Measurements from ENCODE around the gene TECTA. TPM values are rescaled to one million over a fixed set of nuclear protein-coding genes. Genes with fewer than 3 reads are reported as not detected.

TECTA gene
- total RNA-seq, 2 donors from 2014 or later: 0.39 to 0.86 TPM

- Mint-ChIP-seq H3K27ac (no peak overlapping the region), H3K4me1 (ENCODE audit: low read depth in 2 of 2) (peaks cover 0 to 4% of the 10 kb centered on the region in 2 donors), H3K27me3 (no peaks in the 10 kb centered on the region), H3K9me3 (no peaks in the 10 kb centered on the region), H3K4me3 (no peak overlapping the region), H3K36me3 (peaks cover 18% of the 10 kb centered on the region)
- ATAC-seq (no peak), DNase-seq (ENCODE audit: low spot score) (no peak)
These were observed 29.8 kb upstream of the TECTA start for GRCh38 chr11:121070951-121071845.

- no peak overlapping the region for H3K4me3 Mint-ChIP-seq
- H3K4me1 Mint-ChIP-seq (ENCODE audit: low read depth in 2 of 2): peaks cover 0 to 4% of the 10 kb centered on the region in 2 donors
- H3K9me3 Mint-ChIP-seq: no peaks in the 10 kb centered on the region
- no peaks in the 10 kb centered on the region for H3K27me3 Mint-ChIP-seq
- no peak overlapping the region for H3K27ac Mint-ChIP-seq
- DNase-seq (ENCODE audit: low spot score) (no peak), ATAC-seq (no peak)
- H3K36me3 Mint-ChIP-seq: peaks cover 18% of the 10 kb centered on the region
These were observed 29.1 kb upstream of the TECTA start for GRCh38 chr11:121071846-121072450.

- DNase-seq (ENCODE audit: low spot score): no peak
- no peaks in the 10 kb centered on the region for H3K4me1 Mint-ChIP-seq (ENCODE audit: low read depth in 2 of 2)
These were observed 19.7 kb upstream of the TECTA start for GRCh38 chr11:121081321-121081720.

GRCh38 chr11:121082219-121082618, 18.8 kb upstream of the TECTA start:
- no peak for DNase-seq (ENCODE audit: low spot score)
- no peak overlapping the region for H3K27ac Mint-ChIP-seq
- no peak overlapping the region for H3K4me3 Mint-ChIP-seq
- no peaks in the 10 kb centered on the region for H3K27me3 Mint-ChIP-seq
- no peaks in the 10 kb centered on the region for H3K9me3 Mint-ChIP-seq
- ATAC-seq: no peak
- H3K4me1 Mint-ChIP-seq (ENCODE audit: low read depth in 2 of 2): no peaks in the 10 kb centered on the region
- H3K36me3 Mint-ChIP-seq: peaks cover 8% of the 10 kb centered on the region

More at GRCh38 chr11:121081321-121081720, 19.7 kb upstream of the TECTA start:
- ATAC-seq: no peak
- Mint-ChIP-seq H3K9me3 (no peaks in the 10 kb centered on the region), H3K36me3 (peaks cover 6% of the 10 kb centered on the region), H3K27ac (no peak overlapping the region), H3K27me3 (no peaks in the 10 kb centered on the region), H3K4me3 (no peak overlapping the region)

GRCh38 chr11:121082670-121083069, 18.4 kb upstream of the TECTA start:
- H3K27ac Mint-ChIP-seq: no peak overlapping the region
- no peak overlapping the region for H3K4me3 Mint-ChIP-seq
- H3K4me1 Mint-ChIP-seq (ENCODE audit: low read depth in 2 of 2): no peaks in the 10 kb centered on the region
- peaks cover 8% of the 10 kb centered on the region for H3K36me3 Mint-ChIP-seq
- ATAC-seq (no peak), DNase-seq (ENCODE audit: low spot score) (no peak)
- H3K9me3 Mint-ChIP-seq: no peaks in the 10 kb centered on the region
- no peaks in the 10 kb centered on the region for H3K27me3 Mint-ChIP-seq

GRCh38 chr11:121086866-121087265, 14.2 kb upstream of the TECTA start:
- no peak overlapping the region for H3K27ac Mint-ChIP-seq
- H3K4me1 Mint-ChIP-seq (ENCODE audit: low read depth in 2 of 2): peaks cover 0 to 2% of the 10 kb centered on the region in 2 donors

GRCh38 chr11:121089566-121089965, 11.5 kb upstream of the TECTA start:
- Mint-ChIP-seq H3K9me3 (no peaks in the 10 kb centered on the region), H3K27ac (no peak overlapping the region), H3K36me3 (peaks cover 8% of the 10 kb centered on the region), H3K27me3 (no peaks in the 10 kb centered on the region), H3K4me1 (ENCODE audit: low read depth in 2 of 2) (peaks cover 0 to 2% of the 10 kb centered on the region in 2 donors), H3K4me3 (no peak overlapping the region)
- no peak for ATAC-seq
- DNase-seq (ENCODE audit: low spot score): no peak

More at GRCh38 chr11:121086866-121087265, 14.2 kb upstream of the TECTA start:
- Mint-ChIP-seq H3K27me3 (no peaks in the 10 kb centered on the region), H3K9me3 (no peaks in the 10 kb centered on the region), H3K4me3 (no peak overlapping the region), H3K36me3 (peaks cover 8% of the 10 kb centered on the region)
- ATAC-seq: no peak
- no peak for DNase-seq (ENCODE audit: low spot score)

GRCh38 chr11:121090145-121090721, 10.8 kb upstream of the TECTA start:
- H3K4me3 Mint-ChIP-seq: no peak overlapping the region
- H3K36me3 Mint-ChIP-seq: peaks cover 8% of the 10 kb centered on the region
- no peaks in the 10 kb centered on the region for H3K9me3 Mint-ChIP-seq
- H3K27ac Mint-ChIP-seq: no peak overlapping the region
- ATAC-seq (no peak), DNase-seq (ENCODE audit: low spot score) (no peak)
- H3K4me1 Mint-ChIP-seq (ENCODE audit: low read depth in 2 of 2): peaks cover 0 to 2% of the 10 kb centered on the region in 2 donors
- no peaks in the 10 kb centered on the region for H3K27me3 Mint-ChIP-seq

GRCh38 chr11:121091492-121092152, 9.4 kb upstream of the TECTA start:
- ATAC-seq: no peak
- Mint-ChIP-seq H3K36me3 (peaks cover 4% of the 10 kb centered on the region), H3K27ac (no peak overlapping the region), H3K4me1 (ENCODE audit: low read depth in 2 of 2) (peaks cover 0 to 2% of the 10 kb centered on the region in 2 donors), H3K9me3 (no peaks in the 10 kb centered on the region), H3K4me3 (no peak overlapping the region), H3K27me3 (no peaks in the 10 kb centered on the region)
- DNase-seq (ENCODE audit: low spot score): no peak

GRCh38 chr11:121095561-121095960, 5.5 kb upstream of the TECTA start:
- ATAC-seq (no peak), DNase-seq (ENCODE audit: low spot score) (no peak)
- Mint-ChIP-seq H3K27me3 (peaks cover 0 to 3% of the 10 kb centered on the region in 2 donors), H3K36me3 (no peaks in the 10 kb centered on the region), H3K9me3 (no peaks in the 10 kb centered on the region), H3K4me3 (no peak overlapping the region), H3K4me1 (ENCODE audit: low read depth in 2 of 2) (peaks cover 0 to 2% of the 10 kb centered on the region in 2 donors), H3K27ac (no peak overlapping the region)

GRCh38 chr11:121099364-121099763, 1.7 kb upstream of the TECTA start:
- H3K27ac Mint-ChIP-seq: no peak overlapping the region
- no peak overlapping the region for H3K4me3 Mint-ChIP-seq
- no peaks in the 10 kb centered on the region for H3K4me1 Mint-ChIP-seq (ENCODE audit: low read depth in 2 of 2)
- peaks cover 0 to 10% of the 10 kb centered on the region in 2 donors for H3K27me3 Mint-ChIP-seq
- H3K36me3 Mint-ChIP-seq: no peaks in the 10 kb centered on the region
- ATAC-seq: no peak
- H3K9me3 Mint-ChIP-seq: no peaks in the 10 kb centered on the region
- DNase-seq (ENCODE audit: low spot score): no peak

- Mint-ChIP-seq H3K9me3 (no peaks in the 10 kb centered on the region), H3K4me3 (no peak overlapping the region), H3K27me3 (peaks cover 0 to 10% of the 10 kb centered on the region in 2 donors), H3K36me3 (no peaks in the 10 kb centered on the region), H3K4me1 (ENCODE audit: low read depth in 2 of 2) (no peaks in the 10 kb centered on the region), H3K27ac (no peak overlapping the region)
- ATAC-seq (no peak), DNase-seq (ENCODE audit: low spot score) (no peak)
These were observed 1.2 kb upstream of the TECTA start for GRCh38 chr11:121099885-121100284.

- no peak overlapping the region for H3K4me3 Mint-ChIP-seq
- no peaks in the 10 kb centered on the region for H3K9me3 Mint-ChIP-seq
- H3K4me1 Mint-ChIP-seq (ENCODE audit: low read depth in 2 of 2): no peaks in the 10 kb centered on the region
- H3K27ac Mint-ChIP-seq: no peak overlapping the region
- DNase-seq (ENCODE audit: low spot score): no peak
- no peak for ATAC-seq
- no peaks in the 10 kb centered on the region for H3K36me3 Mint-ChIP-seq
- H3K27me3 Mint-ChIP-seq: peaks cover 0 to 15% of the 10 kb centered on the region in 2 donors
These were observed 3.3 kb downstream of the TECTA start for GRCh38 chr11:121104312-121104762.

Measured in natural killer cell treated with Interleukin-12 subunit alpha and Interleukin-12 subunit beta and Interleukin-15 and Interleukin-18, amount 100 ng/mL, for 72 hours (primary cell).